SU-DHL-6 (cell line): ENCODE measurements around the gene BCKDK.

Source experiments
- CTCF ChIP-seq: fragments of 200-600 bp; sonication (generic); IDR thresholded peaks from one replicate; pipeline ENCODE4 v1.5.1; 2017; ENCODE audit warnings: antibody characterized with exemption, mild to moderate bottlenecking, low read length, moderate library complexity; ENCODE audit not compliant: insufficient read depth, poor library complexity, severe bottlenecking
- EZH2phosphoT487 ChIP-seq: fragments of 200-600 bp; sonication (generic), shearing (Covaris generic); conservative IDR thresholded peaks from 2 replicates; pipeline ENCODE4 v1.6.1; 2018; ENCODE audit warnings: mild to moderate bottlenecking, antibody characterized with exemption, low read length, moderate library complexity, mixed read lengths

GRCh38 chr16:31148896-31149295, 40.7 kb downstream of the BCKDK start:
- TF ChIP-seq CTCF (no peak), EZH2phosphoT487 (no peak)
